Amygdala (tissue), 56 donors: ENCODE results near the gene NUP214.

Experiments
- DNase-seq, 56 donors: peaks; one replicate each; lab custom pipeline; 2025; lab: John Stamatoyannopoulos, UW

NUP214 gene

DNA sequence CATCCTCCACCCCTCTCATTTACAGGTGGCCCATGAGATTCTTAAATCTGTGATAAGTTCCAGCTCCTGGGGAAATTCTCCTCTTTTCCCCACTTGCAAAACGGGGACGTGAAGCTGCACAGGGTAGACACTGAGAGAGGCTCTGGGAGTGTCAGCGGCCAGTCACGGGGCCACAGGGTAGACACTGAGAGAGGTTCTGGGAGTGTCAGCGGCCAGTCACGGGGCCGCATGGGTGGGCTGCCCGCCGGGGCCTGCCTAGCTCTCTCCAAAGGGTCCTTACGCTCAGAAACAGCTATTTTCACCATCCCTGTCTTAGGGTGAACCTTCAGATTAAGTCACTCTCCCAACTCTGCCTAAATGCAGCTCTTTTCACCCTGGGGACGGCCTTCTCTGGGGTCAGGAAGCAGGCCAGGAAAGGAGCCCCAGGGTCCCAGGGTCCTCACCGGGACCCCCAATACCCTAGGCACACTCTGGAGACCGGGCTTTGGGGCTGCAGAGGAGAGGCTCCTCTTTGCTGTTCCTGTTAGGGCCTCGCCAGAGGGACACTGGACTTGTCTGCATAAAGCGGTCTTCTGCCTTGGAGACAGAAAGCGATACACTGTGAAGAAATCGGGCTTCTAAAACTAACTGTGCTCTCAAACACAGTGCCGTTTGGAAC, 149.4 kb downstream of the NUP214 start:
- peak in 3 of 56 donors; percentile 11 to 44 (median 37) for DNase-seq

DNA sequence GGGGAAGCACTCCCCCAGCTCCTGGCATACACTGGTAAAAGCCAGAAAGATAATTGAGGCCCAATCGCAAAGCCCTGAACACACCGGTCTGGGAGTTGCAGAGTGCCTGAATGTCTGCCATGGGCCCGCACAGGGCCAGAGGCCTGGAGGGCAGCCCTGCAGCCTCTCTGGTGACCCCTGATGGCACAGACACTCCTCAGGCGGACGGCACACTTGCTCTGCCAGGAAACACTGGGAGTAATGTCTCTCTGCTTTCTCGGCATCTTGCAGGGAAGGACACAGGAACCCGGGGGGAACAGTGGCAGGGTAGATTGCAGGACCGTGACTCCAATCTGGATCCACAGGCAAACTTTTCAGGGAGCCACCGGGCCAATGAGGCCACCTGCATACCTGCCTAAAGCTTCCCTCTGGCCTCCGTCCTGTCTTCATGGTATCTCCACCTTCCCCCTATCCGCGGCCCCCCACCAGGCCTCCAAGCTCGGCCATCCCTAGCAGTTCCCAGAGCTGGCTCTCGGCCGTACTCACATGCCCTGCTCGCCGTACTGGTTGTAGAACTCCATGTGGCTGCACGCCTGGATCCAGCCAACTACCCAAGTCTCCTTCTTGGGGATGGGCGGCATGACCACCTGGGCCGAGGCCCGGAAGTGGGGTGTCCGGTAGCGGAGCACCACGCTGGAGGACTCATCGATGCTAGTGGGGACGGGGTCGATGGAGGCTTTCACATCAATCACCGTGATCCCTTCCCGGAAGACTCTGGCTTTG, 150.1 kb downstream of the NUP214 start:
- DNase-seq = no peak

- DNase-seq = peak in 5 of 56 donors; percentile 15 to 44 (median 19)
Observed at GRCh38 chr9:131276094-131276888, 150.9 kb downstream of the NUP214 start, which contains the start of gene FAM78A. Gene FAM78A (minus strand): TSS chr9:131276510. CDS start chr9:131276179, 331 bp downstream.

DNA sequence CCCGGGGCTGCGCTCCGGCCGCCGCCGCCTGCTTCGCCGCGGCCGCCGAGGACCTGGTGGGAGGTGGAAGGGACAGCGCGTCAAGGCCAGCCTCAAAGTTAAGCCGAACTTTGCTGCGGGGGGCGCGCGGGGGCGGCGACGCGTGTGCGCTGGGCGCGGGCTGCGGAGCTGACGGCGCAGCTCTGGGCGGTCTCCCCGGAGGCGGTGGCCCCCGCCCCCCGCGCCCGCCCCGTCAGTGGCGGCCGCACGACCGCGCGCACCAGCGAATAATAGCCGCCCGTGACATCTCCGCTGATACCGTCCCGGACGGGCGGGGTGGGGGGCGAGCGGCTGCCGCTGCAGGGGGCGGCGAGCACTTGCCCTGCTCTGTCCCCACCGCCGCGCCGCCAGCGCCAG, 151.5 kb downstream of the NUP214 start:
- DNase-seq = no peak

- DNase-seq = no peak
Observed at GRCh38 chr9:131277287-131277909, 152.0 kb downstream of the NUP214 start.

DNA sequence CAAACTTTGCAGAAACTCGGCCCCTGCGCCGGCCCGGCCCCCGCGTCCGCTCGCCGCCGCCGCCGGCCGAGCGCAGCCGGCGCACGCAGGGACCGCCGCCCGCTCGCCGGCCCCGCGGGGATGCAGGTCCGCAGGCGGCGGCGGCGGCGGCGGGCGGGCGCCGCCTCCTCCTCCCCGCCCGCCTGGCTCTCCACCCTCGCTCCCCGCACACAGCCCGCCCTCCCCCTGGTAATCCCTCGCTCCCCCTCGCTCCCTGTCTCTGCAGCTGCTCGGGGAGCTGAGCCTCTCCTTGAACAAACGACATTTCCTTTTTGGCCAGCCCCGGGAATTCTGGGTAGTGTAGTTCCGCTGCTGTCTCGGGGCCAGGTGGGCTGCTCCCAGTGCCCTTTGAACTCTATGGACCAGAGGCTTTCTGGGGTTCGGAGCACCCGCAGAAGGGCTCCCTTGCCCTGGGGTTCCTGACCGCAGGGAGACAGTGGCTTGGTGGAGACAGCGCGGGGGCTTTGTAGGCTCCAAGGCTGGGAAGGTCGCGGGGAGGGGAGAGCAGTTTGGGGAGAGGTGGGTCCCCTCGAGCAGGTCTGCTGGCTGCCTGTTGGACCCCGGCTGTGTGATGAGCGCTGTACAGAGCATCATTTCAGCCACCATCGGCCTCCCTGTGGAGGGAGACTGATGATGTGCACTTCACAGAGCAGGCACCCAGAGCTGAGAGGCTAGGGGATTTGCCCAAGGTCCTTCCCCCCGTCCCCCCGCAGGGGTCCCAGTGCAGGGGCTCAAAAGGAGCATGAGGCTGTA, 152.7 kb downstream of the NUP214 start:
- DNase-seq = peak in 55 of 56 donors; percentile 16 to 91 (median 77)

DNA sequence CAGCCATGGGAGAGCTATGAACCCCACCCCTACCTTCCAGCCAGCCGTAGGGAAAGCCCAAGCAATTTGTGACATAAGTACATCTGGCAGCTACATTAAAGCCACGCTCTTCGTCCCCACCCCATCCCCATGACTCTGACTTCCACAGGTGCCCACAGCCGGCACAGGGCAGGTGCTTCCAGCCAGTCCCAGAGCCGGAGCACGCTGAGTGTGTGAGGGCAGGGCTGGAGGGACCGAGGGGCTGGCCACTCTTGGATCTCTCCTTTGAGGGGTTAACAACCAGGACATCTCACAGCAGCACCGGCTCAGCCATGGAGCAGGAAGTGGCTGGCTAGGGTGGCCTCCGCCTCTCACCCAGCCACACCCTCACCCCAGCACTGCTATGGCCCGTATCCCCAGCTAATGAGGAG, 153.3 kb downstream of the NUP214 start:
- DNase-seq = no peak

DNA sequence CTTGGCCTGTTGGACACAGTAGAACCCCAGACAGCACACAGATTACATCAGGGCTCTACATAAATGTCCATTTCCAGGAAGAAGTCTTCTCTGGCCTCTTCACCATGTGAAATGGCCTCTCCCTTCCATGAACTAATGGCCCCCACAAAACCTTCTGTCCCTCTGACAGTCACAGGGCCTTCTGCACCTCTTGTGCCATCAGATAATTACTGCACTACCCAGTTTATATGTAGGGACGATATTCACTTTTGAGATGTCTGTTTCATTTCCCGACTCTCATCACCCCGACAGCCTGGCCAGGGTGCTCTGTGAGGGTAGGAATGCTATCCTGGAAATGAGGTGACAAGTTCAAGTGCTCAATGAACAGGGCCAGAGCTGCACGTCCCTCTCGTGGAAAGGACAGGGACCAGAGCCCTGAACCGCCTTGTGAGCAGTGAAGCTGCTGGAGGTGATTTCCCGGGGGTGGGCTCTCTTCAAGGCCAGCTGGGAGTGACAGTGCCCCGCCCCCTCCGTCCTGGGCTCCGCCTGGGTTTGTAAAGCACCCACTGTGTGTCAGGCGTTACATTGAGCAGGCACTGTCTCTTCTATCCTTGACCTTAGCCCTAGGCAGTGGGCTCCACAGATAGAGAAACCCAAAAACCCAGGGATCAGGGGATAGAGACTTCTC, 153.9 kb downstream of the NUP214 start:
- no peak for DNase-seq

GRCh38 chr9:131279863-131280570, 154.6 kb downstream of the NUP214 start:
- peak in 6 of 56 donors; percentile 16 to 34 (median 22) for DNase-seq

DNA sequence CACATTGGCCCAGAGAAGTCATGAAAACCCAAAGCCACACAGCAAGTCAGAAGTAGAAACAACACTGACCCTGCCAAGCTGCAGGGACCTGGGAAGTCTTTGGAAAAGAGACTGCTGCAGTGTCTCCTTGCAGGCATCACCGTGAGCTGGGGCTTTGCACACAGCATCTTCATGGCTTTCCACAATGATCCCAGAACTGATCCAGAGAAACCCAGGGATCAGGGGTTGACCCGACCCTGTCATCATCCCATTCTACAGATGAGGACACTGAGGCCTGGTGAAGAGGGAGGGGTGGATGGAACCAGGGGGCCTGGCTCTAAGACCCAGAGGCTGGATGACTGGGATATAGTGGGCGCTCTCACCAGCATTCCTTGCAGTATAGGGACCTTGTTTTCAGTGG, 155.3 kb downstream of the NUP214 start:
- DNase-seq = no peak

GRCh38 chr9:131281119-131281965, 156.0 kb downstream of the NUP214 start:
- no peak for DNase-seq

DNA sequence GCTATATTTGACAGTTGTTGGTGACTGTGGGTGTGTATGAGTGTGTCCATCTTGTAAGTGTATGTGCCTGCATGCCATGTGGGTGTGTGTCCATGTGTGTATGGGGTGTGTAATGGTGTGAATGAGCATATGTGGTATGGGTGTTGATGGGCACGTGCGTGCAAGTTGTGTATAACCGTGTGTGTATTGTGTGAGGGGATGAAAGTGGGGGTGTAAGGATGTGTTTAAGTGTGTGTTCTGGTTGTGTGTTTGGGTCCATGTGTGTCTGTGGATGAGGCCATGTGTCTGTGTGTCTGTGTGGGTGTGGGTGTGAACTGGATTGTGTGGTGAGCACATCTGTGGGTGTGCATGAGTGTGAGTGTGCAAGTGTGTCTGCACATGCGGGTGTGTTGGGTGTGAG, 156.8 kb downstream of the NUP214 start:
- DNase-seq = no peak

- DNase-seq = peak in 2 of 56 donors; percentile 24 to 67
Observed at GRCh38 chr9:131282688-131283422, 157.5 kb downstream of the NUP214 start.
